Activated CD8-positive, alpha-beta memory T cell treated with anti-CD3 and anti-CD28 coated beads, Interleukin-2, amount 10 ng/mL, durations not matched to agents 7 days and 5 days (primary cell): Measurements from ENCODE around the gene WFDC6. TPM values are rescaled to one million over a fixed set of nuclear protein-coding genes. Genes with fewer than 3 reads are reported as not detected.
A peak's percentile ranks its signal among the peaks of the same experiment; 100 is the strongest.

Experiments used
- ATAC-seq: fragments of 150-1000 bp; cut with Tn5 transposase; one replicate; pipeline ENCODE4 v1.10.0; 2021; ENCODE audit warnings: moderate library complexity
- CTCF ChIA-PET: fragments of 350-600 bp; sonication (Branson Sonifier 250); formaldehyde crosslinking; loops from one replicate; lab custom pipeline; 2021; ENCODE audit warnings: antibody characterized with exemption; lab: Charles Lee
- DNase-seq: peaks from one replicate; pipeline ENCODE4 v3.0.0-alpha.2; 2020
- H3K27ac Mint-ChIP-seq: one replicate; pipeline ENCODE4 v1.8.0; 2021; ENCODE audit warnings: mild to moderate bottlenecking, mixed read lengths
- H3K27me3 Mint-ChIP-seq: one replicate; pipeline ENCODE4 v1.8.0; 2021; ENCODE audit warnings: mixed read lengths
- H3K36me3 Mint-ChIP-seq: one replicate; pipeline ENCODE4 v1.8.0; 2021; ENCODE audit warnings: mild to moderate bottlenecking, mixed read lengths
- H3K4me1 Mint-ChIP-seq: one replicate; pipeline ENCODE4 v1.8.0; 2021; ENCODE audit warnings: mixed read lengths
- H3K4me3 Mint-ChIP-seq: one replicate; pipeline ENCODE4 v1.8.0; 2021; ENCODE audit warnings: mild to moderate bottlenecking, moderate library complexity, mixed read lengths
- H3K9me3 Mint-ChIP-seq: one replicate; pipeline ENCODE4 v1.8.0; 2022; ENCODE audit warnings: low read depth, mixed read lengths
- total RNA-seq, 2 experiments: library from RNA; stranded (reverse); gene quantifications; one replicate each; pipeline ENCODE4 v1.2.3, GENCODE V29; 2021

Gene WFDC6
- total RNA-seq, 2 experiments from 2014 or later, result not detected

DNA sequence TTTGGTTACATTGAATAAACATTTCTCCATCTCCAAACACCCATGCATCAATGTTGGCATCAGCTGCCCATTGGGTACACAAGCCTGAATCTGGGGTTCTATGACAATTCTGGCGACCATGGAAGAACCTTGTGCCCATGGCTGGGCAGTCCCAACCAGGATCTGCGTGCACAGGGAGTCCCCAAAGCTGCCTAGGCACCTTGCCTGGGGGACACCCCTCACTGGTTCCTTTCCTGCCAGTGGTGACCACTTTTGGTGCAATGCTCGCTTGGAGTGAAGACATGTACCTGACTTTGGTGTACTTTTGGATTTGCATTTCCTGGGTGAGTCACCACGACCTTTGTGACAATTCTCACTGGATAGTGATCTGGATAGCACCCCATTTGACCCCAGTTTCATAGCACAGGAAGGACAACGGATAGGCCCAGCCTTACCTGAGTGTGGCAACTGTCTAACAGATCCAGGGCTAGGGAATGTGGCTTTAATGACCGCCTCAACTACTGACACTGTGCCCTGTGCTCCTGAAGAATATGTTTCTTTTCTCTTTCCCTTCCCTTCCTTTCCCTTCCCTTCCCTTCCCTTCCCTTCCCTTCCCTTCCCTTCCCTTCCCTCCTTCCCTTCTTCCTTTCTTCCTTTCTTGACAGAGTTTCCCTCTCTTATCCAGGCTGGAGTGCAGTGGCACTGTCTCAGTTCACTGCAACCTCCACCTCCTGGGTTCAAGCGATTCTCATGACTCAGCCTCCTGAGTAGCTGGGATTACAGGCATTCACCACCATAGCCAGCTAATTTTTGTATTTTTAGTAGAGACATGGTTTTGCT, 31.0 kb downstream of the WFDC6 start:
- H3K4me3 Mint-ChIP-seq, result no peak overlapping the region
- ATAC-seq, result no peak
- CTCF ChIA-PET, result interaction anchor here (0.6 kb wide), 1 partner anchor 110 kb away, joined by 4 read pairs; no protein-coding TSS in a partner anchor
- H3K36me3 Mint-ChIP-seq, result no peaks in the 10 kb centered on the region
- H3K9me3 Mint-ChIP-seq, result no peaks in the 10 kb centered on the region
- H3K4me1 Mint-ChIP-seq, result peaks cover 7% of the 10 kb centered on the region
- no peak for DNase-seq
- peaks cover 44% of the 10 kb centered on the region for H3K27me3 Mint-ChIP-seq
- no peak overlapping the region for H3K27ac Mint-ChIP-seq

DNA sequence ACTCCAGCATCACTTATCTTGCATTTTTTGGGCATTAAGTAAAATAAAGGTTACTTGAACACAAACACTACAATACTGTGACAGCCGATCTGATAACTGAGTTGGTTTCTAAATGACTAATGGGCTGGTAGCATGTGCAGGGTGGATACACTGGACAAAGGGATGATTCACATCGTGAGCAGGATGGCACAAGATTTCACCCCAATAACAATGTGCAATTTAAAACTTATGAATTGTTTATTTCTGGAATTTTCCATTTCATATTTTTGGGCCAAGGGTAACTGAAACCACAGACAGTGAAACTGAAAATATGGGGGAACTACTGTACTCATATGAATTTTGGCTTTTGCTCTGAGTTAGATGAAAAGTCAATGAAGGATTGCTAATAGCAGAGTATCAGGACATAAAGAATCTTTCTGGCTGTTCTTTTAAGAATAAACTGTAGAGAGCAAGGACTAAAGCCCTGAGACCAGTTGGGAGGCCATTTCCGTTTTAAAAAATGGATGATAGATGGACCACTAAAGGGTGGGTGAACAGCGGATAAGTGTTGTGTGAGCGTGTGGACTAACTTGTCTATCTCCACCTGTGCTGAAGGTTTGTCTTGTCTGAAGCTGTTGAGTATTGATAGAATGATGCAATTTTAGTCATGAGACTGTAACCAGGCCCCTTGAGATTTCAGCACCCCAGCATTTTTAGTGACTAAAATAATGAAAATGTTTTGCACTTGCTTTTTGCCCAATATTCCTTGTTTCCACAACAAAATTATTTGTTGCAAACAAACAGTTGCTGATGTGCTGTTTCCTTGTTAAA, 32.1 kb downstream of the WFDC6 start:
- CTCF ChIA-PET, result no interaction called here
- DNase-seq, result no peak
- Mint-ChIP-seq H3K4me3 (no peak overlapping the region), H3K36me3 (no peaks in the 10 kb centered on the region), H3K9me3 (no peaks in the 10 kb centered on the region), H3K27ac (no peak overlapping the region), H3K4me1 (peaks cover 7% of the 10 kb centered on the region), H3K27me3 (peaks cover 45% of the 10 kb centered on the region)
- ATAC-seq, result peak; percentile 53

DNA sequence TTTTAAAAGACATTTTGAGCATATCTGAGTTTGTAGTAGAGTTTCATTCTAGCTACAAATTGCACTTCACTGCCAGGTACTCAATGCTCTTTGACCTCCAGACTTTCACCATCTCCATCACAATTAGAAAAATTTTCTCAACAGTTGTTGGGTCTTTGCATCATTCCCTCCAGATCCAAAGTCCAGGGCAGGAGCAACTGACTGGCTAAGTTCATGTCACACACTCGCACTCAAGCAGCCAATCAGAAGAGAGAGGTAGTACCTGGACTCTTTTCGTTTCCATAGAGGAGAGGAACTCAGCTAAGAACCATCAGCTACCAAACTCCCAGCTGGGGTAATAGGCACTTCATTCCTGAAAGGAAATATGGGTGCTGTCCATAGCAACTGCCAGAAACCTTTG, 32.9 kb downstream of the WFDC6 start:
- CTCF ChIA-PET, result no interaction called here
- no peak for ATAC-seq
- Mint-ChIP-seq H3K4me1 (peaks cover 7% of the 10 kb centered on the region), H3K36me3 (no peaks in the 10 kb centered on the region), H3K27ac (no peak overlapping the region), H3K9me3 (no peaks in the 10 kb centered on the region), H3K27me3 (peaks cover 51% of the 10 kb centered on the region), H3K4me3 (no peak overlapping the region)
- DNase-seq, result no peak

DNA sequence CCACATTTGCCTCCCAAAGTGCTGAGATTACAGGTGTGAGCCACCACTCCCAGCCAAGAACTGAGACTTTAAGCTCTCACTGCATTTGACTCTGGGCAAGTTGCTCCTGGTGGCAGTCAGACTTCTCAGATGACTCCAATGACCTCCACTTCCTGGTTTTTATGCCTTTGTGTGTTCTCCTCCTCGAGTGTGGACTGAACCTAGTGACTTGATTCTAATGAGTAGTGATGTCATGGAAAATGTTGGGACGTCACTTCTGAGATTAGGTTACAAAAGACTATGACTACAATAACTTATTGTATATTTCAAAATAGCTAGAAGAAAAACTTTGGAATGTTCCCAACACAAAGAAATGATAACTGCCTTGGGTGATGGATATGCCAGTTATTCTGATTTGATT, 35.9 kb downstream of the WFDC6 start:
- Mint-ChIP-seq H3K27me3 (peaks cover 48% of the 10 kb centered on the region), H3K4me3 (no peak overlapping the region), H3K36me3 (no peaks in the 10 kb centered on the region), H3K9me3 (no peaks in the 10 kb centered on the region), H3K4me1 (peaks cover 7% of the 10 kb centered on the region), H3K27ac (no peak overlapping the region)
- CTCF ChIA-PET, result no interaction called here
- DNase-seq (no peak), ATAC-seq (no peak)

DNA sequence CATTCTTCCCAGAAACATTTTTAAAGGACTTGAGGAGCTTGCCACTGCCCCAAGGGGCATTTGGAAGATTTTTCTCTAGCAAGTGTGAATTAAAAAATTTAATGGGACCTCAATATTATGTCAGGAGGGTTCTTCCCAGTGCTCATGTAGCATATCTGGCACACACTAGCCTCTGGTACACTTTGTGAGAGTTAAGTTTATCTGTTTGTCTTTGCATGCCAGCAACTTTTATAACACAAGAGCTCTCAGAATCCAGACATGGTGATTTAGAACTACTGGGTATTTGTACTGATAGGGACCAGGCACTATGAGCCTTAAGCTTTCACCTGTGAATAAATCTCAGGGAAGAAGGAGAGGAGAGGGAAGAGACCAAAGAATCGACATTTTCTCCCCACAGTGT, 36.7 kb downstream of the WFDC6 start:
- ATAC-seq, result no peak
- DNase-seq, result no peak
- peaks cover 46% of the 10 kb centered on the region for H3K27me3 Mint-ChIP-seq
- H3K27ac Mint-ChIP-seq, result no peak overlapping the region
- H3K4me1 Mint-ChIP-seq, result peaks cover 7% of the 10 kb centered on the region
- H3K36me3 Mint-ChIP-seq, result no peaks in the 10 kb centered on the region
- CTCF ChIA-PET, result interaction anchor here (0.8 to 1.1 kb wide), 2 partner anchors 191 to 212 kb away, joined by 3 read pairs; no protein-coding TSS in a partner anchor
- H3K4me3 Mint-ChIP-seq, result no peak overlapping the region
- no peaks in the 10 kb centered on the region for H3K9me3 Mint-ChIP-seq

DNA sequence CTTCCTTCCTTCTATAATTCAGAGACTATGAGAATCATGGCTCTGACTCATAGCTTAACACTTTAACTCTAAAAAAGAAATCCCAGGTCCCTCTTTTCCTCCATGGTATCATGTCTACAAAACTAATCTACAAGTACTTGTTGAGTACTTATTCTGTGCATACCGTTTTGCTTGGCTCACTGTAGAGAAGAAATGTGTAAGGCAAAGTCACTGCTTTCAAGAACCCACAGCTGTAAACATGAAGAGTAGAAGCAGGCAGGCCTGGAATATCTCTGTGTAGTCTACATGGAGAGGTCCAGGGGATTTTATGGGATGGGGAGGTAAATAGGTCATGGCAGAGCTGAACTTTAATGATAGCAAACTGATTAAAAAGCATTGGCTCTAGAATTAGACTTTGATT, 37.7 kb downstream of the WFDC6 start:
- Mint-ChIP-seq H3K36me3 (no peaks in the 10 kb centered on the region), H3K9me3 (no peaks in the 10 kb centered on the region), H3K27ac (no peak overlapping the region), H3K4me3 (no peak overlapping the region), H3K27me3 (peaks cover 40% of the 10 kb centered on the region), H3K4me1 (no peaks in the 10 kb centered on the region)
- CTCF ChIA-PET, result interaction anchor here (1.1 kb wide), 1 partner anchor 211 kb away, joined by 3 read pairs; no protein-coding TSS in a partner anchor
- DNase-seq (no peak), ATAC-seq (no peak)

DNA sequence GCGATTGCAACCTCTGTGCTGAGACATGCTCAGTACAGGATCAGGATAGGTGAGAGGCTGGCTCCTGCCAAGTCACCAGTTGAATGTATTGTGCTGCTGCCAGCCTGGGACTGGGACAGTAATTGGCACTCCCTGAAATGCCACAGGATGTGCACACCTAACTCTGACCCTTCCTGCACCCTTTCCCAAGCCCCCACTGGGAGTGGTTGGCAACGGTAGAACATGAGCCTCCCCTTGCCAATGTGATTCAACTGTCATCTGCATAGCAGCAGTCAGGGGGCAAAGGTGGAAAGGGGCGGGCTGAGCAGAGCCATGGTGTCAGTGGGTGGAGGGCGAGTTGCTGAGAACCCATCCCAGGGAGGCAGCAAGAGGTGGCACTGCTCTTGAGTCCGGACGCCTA, 39.3 kb downstream of the WFDC6 start:
- no peaks in the 10 kb centered on the region for H3K36me3 Mint-ChIP-seq
- no peak for ATAC-seq
- CTCF ChIA-PET, result no interaction called here

DNA sequence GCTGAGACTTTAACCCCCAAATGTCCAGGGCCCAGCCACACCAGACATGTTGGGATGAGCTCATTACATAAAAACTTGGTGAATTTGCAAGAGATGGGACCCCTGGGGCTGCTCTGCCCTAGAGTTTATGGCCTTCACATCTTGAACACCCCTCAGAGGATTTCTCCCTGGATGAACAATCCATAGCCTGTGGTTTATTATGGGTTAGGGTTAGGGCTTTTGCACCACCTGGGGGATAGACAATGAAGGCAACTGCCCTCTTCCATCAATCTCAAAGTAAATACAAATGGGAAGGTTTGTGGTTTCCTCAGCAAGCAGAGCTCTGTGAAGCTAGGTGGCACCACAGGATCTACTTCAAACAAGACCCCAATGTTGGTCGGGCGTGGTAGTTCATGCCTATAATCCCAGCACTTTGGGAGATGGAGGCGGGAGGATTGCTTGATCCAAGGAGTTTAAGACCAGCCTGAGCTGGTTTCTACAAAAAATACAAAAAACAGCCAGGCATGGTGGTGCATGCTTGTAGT, 41.2 kb downstream of the WFDC6 start:
- CTCF ChIA-PET, result interaction anchor here (0.7 to 1.6 kb wide), 2 partner anchors 8 to 12 kb away, joined by 3 read pairs; no protein-coding TSS in a partner anchor
- Mint-ChIP-seq H3K27me3 (peaks cover 40% of the 10 kb centered on the region), H3K9me3 (no peaks in the 10 kb centered on the region), H3K4me3 (no peak overlapping the region), H3K27ac (no peak overlapping the region), H3K4me1 (no peaks in the 10 kb centered on the region), H3K36me3 (no peaks in the 10 kb centered on the region)
- ATAC-seq, result no peak
- DNase-seq, result no peak

More for the DNA sequence above, 39.3 kb downstream of the WFDC6 start:
- Mint-ChIP-seq H3K4me3 (no peak overlapping the region), H3K27ac (no peak overlapping the region), H3K9me3 (no peaks in the 10 kb centered on the region), H3K4me1 (no peaks in the 10 kb centered on the region), H3K27me3 (peaks cover 42% of the 10 kb centered on the region)
- no peak for DNase-seq

DNA sequence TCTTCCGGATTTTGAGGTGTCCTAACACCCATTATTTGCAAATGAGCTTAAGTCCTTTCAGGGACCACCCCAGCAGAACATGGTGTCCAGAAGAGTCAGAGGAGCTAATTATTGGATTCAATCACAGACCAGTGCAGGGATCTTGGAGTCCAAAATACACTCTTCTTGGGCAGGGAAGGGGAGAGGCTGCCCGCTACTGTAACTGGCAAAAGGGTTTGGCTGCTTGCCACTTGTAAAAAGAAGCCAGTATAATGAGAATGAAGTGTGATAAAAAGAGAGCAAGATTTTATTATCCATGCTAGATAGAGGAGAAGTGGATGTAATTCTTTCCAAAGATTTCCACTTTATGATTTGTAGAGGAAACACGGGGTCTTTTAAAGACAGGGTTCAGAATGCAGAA, 43.1 kb downstream of the WFDC6 start:
- H3K4me1 Mint-ChIP-seq, result no peaks in the 10 kb centered on the region
- H3K27ac Mint-ChIP-seq, result no peak overlapping the region
- no peak for DNase-seq
- ATAC-seq, result no peak
- peaks cover 26% of the 10 kb centered on the region for H3K27me3 Mint-ChIP-seq
- CTCF ChIA-PET, result no interaction called here
- H3K9me3 Mint-ChIP-seq, result no peaks in the 10 kb centered on the region
- no peak overlapping the region for H3K4me3 Mint-ChIP-seq
- H3K36me3 Mint-ChIP-seq, result no peaks in the 10 kb centered on the region

DNA sequence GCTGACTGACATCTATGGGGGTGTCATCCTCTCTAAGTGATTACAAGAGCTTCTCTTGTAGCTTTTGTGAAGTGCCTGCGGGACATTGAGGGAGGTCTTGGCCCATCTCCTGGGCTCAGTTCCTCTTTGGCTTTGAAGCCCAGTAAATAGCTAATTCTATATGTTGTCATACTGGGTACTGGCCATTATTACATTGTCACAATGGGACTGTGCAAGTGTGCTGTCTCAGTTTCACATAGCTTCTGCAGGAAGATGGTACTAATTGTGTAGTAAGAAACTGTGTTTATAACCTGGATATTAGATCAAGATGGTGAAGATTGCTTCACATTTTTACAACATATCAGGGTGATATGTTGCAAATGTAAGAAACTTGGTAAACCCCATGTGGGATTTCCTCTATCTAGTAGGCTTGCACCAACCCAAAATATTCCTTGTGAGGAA, 43.8 kb downstream of the WFDC6 start:
- H3K27ac Mint-ChIP-seq, result no peak overlapping the region
- no peaks in the 10 kb centered on the region for H3K4me1 Mint-ChIP-seq
- H3K4me3 Mint-ChIP-seq, result no peak overlapping the region
- DNase-seq, result no peak
- H3K9me3 Mint-ChIP-seq, result no peaks in the 10 kb centered on the region
- no peak for ATAC-seq
- peaks cover 27% of the 10 kb centered on the region for H3K27me3 Mint-ChIP-seq
- no peaks in the 10 kb centered on the region for H3K36me3 Mint-ChIP-seq
- CTCF ChIA-PET, result no interaction called here

DNA sequence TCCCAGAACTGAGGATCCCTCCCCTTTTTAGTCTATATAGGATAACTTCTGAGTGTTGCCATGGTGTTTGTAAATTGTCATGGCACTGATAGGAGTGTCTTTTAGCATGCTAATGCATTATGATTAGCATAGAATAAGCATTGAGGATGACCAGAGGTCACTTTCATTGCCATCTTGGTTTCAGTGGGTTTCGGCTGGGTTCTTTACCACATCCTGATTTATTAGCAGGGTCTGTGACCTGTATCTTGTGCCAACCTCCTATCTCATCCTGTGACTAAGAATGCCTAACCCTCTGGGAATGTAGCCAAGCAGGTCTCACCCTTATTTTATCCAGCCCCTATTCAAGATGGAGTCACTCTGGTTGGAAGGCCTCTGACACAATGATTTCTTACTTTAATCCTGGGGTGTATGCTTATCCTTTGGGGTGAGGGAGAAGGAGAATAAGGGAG, 50.2 kb downstream of the WFDC6 start:
- peaks cover 40% of the 10 kb centered on the region for H3K27me3 Mint-ChIP-seq

DNA sequence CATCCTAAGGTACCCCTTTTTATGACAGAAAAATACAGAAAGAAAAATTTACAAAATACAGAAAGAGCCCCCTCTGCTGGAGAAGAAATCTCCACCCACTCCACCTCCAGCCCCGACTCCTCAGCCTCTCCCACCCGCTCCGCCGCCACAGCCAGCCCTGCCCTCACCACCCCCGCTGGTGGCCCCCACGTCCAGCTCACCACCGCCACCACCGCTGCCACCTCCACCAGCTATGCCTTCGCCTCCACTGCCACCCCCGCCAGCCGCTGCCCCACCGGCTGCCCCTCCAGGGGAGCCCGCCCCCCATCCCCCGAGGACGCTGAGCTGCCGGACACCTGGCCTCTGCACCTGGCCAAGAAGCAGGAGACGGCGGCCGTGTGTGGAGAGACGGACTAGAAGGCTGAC, 52.0 kb downstream of the WFDC6 start:
- Mint-ChIP-seq H3K27me3 (peaks cover 52% of the 10 kb centered on the region), H3K9me3 (no peaks in the 10 kb centered on the region), H3K27ac (no peak overlapping the region), H3K4me3 (no peak overlapping the region), H3K36me3 (no peaks in the 10 kb centered on the region), H3K4me1 (no peaks in the 10 kb centered on the region)
- DNase-seq (no peak), ATAC-seq (peak; percentile 20)
- CTCF ChIA-PET, result no interaction called here

More for the DNA sequence above, 50.2 kb downstream of the WFDC6 start:
- CTCF ChIA-PET, result interaction anchor here (1.3 kb wide), 1 partner anchor 276 kb away, joined by 3 read pairs; no protein-coding TSS in a partner anchor
- Mint-ChIP-seq H3K4me3 (no peak overlapping the region), H3K36me3 (no peaks in the 10 kb centered on the region), H3K27ac (no peak overlapping the region), H3K9me3 (no peaks in the 10 kb centered on the region), H3K4me1 (no peaks in the 10 kb centered on the region)
- DNase-seq (no peak), ATAC-seq (no peak)

DNA sequence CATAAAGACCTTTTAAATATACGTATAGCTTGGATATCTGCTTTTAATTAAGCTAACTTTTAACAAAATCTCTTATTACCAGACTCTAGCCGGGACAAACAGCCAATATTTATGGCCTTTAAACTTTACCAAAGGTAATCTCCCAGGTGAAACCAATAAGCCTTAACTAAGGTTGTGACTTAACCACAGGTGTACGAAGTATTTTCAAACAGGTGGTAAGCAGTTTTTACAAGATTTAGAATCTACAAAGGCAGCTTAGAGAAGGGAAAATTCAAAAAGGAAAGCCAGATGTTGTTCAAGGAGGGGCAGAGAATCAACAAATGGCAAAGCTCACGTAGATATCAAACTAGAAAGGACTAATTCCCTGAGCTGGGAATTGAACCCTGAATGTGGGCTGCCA, 53.9 kb downstream of the WFDC6 start:
- H3K27me3 Mint-ChIP-seq, result peaks cover 54% of the 10 kb centered on the region
- no peak for ATAC-seq
- CTCF ChIA-PET, result interaction anchor here (0.9 to 1.3 kb wide), 2 partner anchors 12 to 166 kb away, joined by 3 read pairs; no protein-coding TSS in a partner anchor
- no peak overlapping the region for H3K27ac Mint-ChIP-seq
- H3K9me3 Mint-ChIP-seq, result no peaks in the 10 kb centered on the region
- H3K4me1 Mint-ChIP-seq, result no peaks in the 10 kb centered on the region
- no peak for DNase-seq
- H3K36me3 Mint-ChIP-seq, result no peaks in the 10 kb centered on the region
- no peak overlapping the region for H3K4me3 Mint-ChIP-seq
